ENCODE measurements around the gene PITPNB. TPM values are rescaled to one million over a fixed set of nuclear protein-coding genes. Genes with fewer than 3 reads are reported as not detected.

PITPNB gene
- total and polyA plus RNA-seq, 3 donors from 2014 or later = 39.9 to 49.4 (median 41.9) TPM

DNA sequence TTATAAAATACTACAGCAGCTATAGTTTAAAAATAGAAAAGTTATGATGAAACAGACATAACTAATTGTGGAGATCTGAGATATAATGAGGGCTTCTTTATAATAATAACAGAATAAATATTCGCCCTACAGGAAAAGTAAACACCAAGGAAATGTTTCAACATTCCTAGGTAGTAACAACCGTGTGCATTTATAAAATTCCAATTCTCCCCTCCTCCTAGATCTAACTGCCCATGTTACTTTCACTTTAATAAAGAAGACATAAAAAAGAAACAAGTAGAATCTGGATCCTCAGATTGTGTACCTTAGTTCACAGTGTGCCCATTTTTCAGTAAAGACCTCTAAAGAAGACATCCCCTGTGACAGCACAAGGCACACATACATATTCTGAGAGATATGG lies 59.7 kb downstream of the PITPNB start:
- no peaks in the 10 kb centered on the region for H3K4me1 ChIP-seq
- WGBS, 2 donors = 51 to 54% methylated on average over 2 of the region's 2 CpGs
- no peaks in the 10 kb centered on the region for H3K36me3 ChIP-seq (ENCODE audit: low read depth, missing control alignments)
- H3K4me3 ChIP-seq = no peak overlapping the region
- DNase-seq = no peak
- TF ChIP-seq, protein P1, sequence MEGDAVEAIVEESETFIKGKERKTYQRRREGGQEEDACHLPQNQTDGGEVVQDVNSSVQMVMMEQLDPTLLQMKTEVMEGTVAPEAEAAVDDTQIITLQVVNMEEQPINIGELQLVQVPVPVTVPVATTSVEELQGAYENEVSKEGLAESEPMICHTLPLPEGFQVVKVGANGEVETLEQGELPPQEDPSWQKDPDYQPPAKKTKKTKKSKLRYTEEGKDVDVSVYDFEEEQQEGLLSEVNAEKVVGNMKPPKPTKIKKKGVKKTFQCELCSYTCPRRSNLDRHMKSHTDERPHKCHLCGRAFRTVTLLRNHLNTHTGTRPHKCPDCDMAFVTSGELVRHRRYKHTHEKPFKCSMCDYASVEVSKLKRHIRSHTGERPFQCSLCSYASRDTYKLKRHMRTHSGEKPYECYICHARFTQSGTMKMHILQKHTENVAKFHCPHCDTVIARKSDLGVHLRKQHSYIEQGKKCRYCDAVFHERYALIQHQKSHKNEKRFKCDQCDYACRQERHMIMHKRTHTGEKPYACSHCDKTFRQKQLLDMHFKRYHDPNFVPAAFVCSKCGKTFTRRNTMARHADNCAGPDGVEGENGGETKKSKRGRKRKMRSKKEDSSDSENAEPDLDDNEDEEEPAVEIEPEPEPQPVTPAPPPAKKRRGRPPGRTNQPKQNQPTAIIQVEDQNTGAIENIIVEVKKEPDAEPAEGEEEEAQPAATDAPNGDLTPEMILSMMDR (IDR thresholded peaks at IDR 0.05) = no peak
- TF ChIP-seq POLR2A (IDR thresholded peaks at IDR 0.05) = no peak
- no peaks in the 10 kb centered on the region for H3K9me3 ChIP-seq
- intact Hi-C loops (cut with DNase I; ENCODE audit: low total_unique reads) = no loop called here
- H3K27ac ChIP-seq = peak overlapping the region in 1 of 2 donors; percentile 55
- no peaks in the 10 kb centered on the region for H3K27me3 ChIP-seq

DNA sequence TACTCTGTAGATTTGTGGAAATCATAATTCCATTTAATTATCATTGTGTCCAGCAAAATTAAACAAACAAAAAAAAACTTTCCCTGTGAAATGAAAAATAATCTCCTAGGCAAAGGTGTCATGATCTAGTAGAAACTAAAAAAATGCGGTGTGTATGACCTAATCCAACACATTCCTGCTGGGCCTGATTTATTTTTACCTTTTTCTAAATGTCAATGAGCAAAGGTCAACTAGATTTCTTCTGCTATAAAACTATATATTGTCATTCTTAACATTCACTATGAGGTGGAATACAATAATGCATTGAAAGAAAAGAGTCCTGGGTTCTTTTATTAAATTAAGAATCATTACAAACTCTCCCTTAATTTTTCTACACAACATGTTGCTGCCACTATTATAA lies 60.4 kb downstream of the PITPNB start:
- Histone ChIP-seq H3K36me3 (ENCODE audit: low read depth, missing control alignments) (no peaks in the 10 kb centered on the region), H3K4me3 (no peak overlapping the region), H3K27ac (no peak overlapping the region), H3K9me3 (no peaks in the 10 kb centered on the region), H3K4me1 (no peaks in the 10 kb centered on the region), H3K27me3 (no peaks in the 10 kb centered on the region)
- intact Hi-C loops (cut with DNase I; ENCODE audit: low total_unique reads) = no loop called here
- WGBS, 2 donors = 100% methylated on average over 1 of the region's 1 CpG
- DNase-seq = no peak
- TF ChIP-seq POLR2A (IDR thresholded peaks at IDR 0.05) = no peak
- TF ChIP-seq, protein P1 (IDR thresholded peaks at IDR 0.05) = no peak

DNA sequence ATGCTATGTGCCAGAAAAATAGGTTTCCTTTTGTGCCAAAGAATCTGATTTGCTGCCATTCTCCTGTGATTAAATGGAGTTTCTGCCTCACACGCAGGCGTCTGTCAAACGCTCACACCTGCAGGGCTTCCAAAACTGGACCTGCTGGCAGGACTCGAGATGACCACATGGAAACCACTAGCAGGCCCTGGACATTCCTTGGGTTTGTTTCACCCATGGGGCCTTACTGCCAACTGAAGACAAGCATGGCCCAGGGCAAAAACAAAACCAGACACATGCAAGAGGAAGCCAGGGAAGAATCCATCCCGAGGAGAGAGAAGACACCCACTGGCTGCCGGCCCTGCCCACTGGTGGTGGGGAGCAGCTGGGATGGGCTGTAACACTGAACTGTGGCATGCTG lies 61.6 kb downstream of the PITPNB start:
- Histone ChIP-seq H3K27me3 (no peaks in the 10 kb centered on the region), H3K9me3 (no peaks in the 10 kb centered on the region), H3K4me1 (no peaks in the 10 kb centered on the region), H3K27ac (no peak overlapping the region), H3K36me3 (ENCODE audit: low read depth, missing control alignments) (no peaks in the 10 kb centered on the region), H3K4me3 (no peak overlapping the region)
- intact Hi-C loops (cut with DNase I; ENCODE audit: low total_unique reads) = no loop called here
- TF ChIP-seq, protein P1 (IDR thresholded peaks at IDR 0.05) = no peak
- TF ChIP-seq POLR2A (IDR thresholded peaks at IDR 0.05) = no peak
- WGBS, 2 donors = 80 to 89% methylated on average over 6 of the region's 6 CpGs
- DNase-seq = no peak

DNA sequence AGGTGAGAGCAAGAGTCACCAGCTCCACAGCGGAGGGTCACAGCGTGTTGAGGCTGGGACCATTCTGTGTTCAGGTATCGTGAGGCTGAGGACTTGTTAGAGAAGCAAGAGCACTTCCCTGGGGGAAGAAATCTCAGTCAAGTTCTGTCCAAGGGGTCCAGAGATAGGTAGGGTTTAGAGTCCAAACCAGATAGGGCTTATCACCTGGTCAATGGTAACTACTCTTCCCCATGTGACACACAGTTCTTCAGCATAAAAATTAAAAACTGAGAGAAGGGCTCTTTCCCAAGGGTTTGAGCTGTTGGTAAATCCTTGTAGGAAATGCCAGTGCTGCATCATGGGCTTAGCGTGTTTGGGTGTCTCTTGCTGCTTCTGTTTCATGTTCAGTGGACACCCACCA lies 62.7 kb downstream of the PITPNB start:
- intact Hi-C loops (cut with DNase I; ENCODE audit: low total_unique reads) = no loop called here
- no peaks in the 10 kb centered on the region for H3K36me3 ChIP-seq (ENCODE audit: low read depth, missing control alignments)
- no peaks in the 10 kb centered on the region for H3K27me3 ChIP-seq
- H3K27ac ChIP-seq = no peak overlapping the region
- H3K9me3 ChIP-seq = no peaks in the 10 kb centered on the region
- no peak for DNase-seq
- TF ChIP-seq, protein P1 (IDR thresholded peaks at IDR 0.05) = no peak
- no peak for TF ChIP-seq POLR2A (IDR thresholded peaks at IDR 0.05)
- no peak overlapping the region for H3K4me3 ChIP-seq
- WGBS, 2 donors = 87 to 97% methylated on average over 4 of the region's 4 CpGs
- no peaks in the 10 kb centered on the region for H3K4me1 ChIP-seq

DNA sequence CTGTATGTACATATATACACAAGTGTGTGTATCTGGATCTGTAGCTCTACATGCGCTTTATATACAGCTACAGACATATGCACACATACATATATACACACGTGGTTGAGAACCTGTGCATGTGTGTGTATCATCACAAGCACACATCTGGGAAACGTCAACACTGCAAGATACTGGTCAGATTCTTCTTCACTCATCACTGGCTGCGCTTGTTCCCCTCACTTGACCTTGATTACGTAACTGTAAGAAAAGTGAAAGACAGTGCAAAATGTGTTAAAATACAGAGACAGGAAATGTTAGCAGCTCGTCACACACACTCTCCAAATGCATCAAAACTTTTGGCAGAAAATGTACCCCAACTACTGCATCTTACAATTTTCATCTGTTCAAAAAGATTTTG lies 65.6 kb downstream of the PITPNB start:
- no peaks in the 10 kb centered on the region for H3K36me3 ChIP-seq (ENCODE audit: low read depth, missing control alignments)
- no peak overlapping the region for H3K27ac ChIP-seq
- H3K27me3 ChIP-seq = no peaks in the 10 kb centered on the region
- no peaks in the 10 kb centered on the region for H3K9me3 ChIP-seq
- H3K4me1 ChIP-seq = peaks cover 14% of the 10 kb centered on the region
- TF ChIP-seq, protein P1 (IDR thresholded peaks at IDR 0.05) = no peak
- no peak for TF ChIP-seq POLR2A (IDR thresholded peaks at IDR 0.05)
- no peak overlapping the region for H3K4me3 ChIP-seq
- WGBS, 2 donors = 49 to 59% methylated on average over 6 of the region's 6 CpGs
- no peak for DNase-seq
- intact Hi-C loops (cut with DNase I; ENCODE audit: low total_unique reads) = no loop called here

All from testis (tissue), 3 donors.